Measurements from ENCODE around the gene TSPAN14. TPM values are rescaled to one million over a fixed set of nuclear protein-coding genes. Genes with fewer than 3 reads are reported as not detected.
A peak's percentile ranks its signal among the peaks of the same experiment; 100 is the strongest.

TSPAN14 gene
- total RNA-seq, 3 donors from 2014 or later = 52.8 to 76.8 (median 74.8) TPM

GRCh38 chr10:80502621-80503583 lies 48.8 kb downstream of the TSPAN14 start:
- peak in 1 of 2 donors; percentile 9 for DNase-seq (ENCODE audit: low spot score in 2 of 2)
- Histone ChIP-seq H3K4me3 (no peak overlapping the region), H3K27me3 (no peaks in the 10 kb centered on the region), H3K36me3 (no peaks in the 10 kb centered on the region), H3K9me3 (no peaks in the 10 kb centered on the region), H3K27ac (peak overlapping the region; percentile 89 to 92), H3K4me1 (peaks cover 41 to 54% of the 10 kb centered on the region in 2 donors)
- intact Hi-C loops (cut with DNase I; ENCODE audit: low total_unique reads) = loop anchor here (5.0 kb wide), 1 partner anchor 41 kb away; no protein-coding TSS in a partner anchor
- no peak for TF ChIP-seq CTCF (IDR thresholded peaks at IDR 0.05)
- TF ChIP-seq POLR2A (IDR thresholded peaks at IDR 0.05) = no peak
- no peak for TF ChIP-seq POLR2AphosphoS5 (IDR thresholded peaks at IDR 0.05)

DNA sequence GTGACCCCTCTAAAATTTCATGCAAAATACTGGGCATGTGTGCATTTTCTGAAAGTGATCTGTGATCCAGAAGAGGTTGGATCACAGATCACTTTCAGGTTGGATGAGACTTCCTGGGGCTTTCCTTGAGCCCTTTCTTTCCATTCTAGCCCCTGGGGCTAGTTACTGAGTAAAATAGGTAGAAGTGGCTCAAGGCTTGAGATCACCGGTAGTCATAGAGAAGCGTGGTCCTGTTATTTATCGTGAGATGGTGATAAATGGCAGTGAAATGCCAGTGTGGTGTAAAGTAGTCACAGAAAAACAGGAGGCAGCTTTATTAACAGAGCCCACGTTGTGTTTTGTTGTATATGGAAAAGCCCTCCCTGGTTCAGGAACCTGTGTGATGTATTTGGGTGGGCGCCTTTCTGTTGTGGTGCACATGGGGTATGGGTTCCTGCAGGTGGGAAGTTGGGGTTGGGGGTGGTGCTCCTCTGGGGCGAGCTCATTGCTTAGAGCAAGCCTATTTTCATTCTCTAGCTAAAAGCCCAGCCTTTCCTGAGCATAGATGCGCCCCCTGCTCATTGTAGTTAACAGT lies 49.6 kb downstream of the TSPAN14 start:
- DNase-seq (ENCODE audit: low spot score in 2 of 2) = no peak
- TF ChIP-seq CTCF (IDR thresholded peaks at IDR 0.05) = no peak
- TF ChIP-seq POLR2AphosphoS5 (IDR thresholded peaks at IDR 0.05) = no peak
- no peak for TF ChIP-seq POLR2A (IDR thresholded peaks at IDR 0.05)
- Histone ChIP-seq H3K27ac (peak overlapping the region; percentile 89 to 92), H3K27me3 (no peaks in the 10 kb centered on the region), H3K36me3 (no peaks in the 10 kb centered on the region), H3K4me1 (peaks cover 36 to 46% of the 10 kb centered on the region in 2 donors), H3K9me3 (no peaks in the 10 kb centered on the region), H3K4me3 (no peak overlapping the region)
- intact Hi-C loops (cut with DNase I; ENCODE audit: low total_unique reads) = loop anchor here (5.0 kb wide), 1 partner anchor 41 kb away; no protein-coding TSS in a partner anchor

GRCh38 chr10:80504158-80504811 lies 50.2 kb downstream of the TSPAN14 start:
- Histone ChIP-seq H3K36me3 (no peaks in the 10 kb centered on the region), H3K4me1 (peaks cover 32 to 42% of the 10 kb centered on the region in 2 donors), H3K27ac (peak overlapping the region; percentile 89 to 92), H3K27me3 (no peaks in the 10 kb centered on the region), H3K4me3 (no peak overlapping the region), H3K9me3 (no peaks in the 10 kb centered on the region)
- intact Hi-C loops (cut with DNase I; ENCODE audit: low total_unique reads) = loop anchor here (5.0 kb wide), 1 partner anchor 42 kb away; no protein-coding TSS in a partner anchor
- TF ChIP-seq POLR2A (IDR thresholded peaks at IDR 0.05) = no peak
- no peak for TF ChIP-seq CTCF (IDR thresholded peaks at IDR 0.05)
- DNase-seq (ENCODE audit: low spot score in 2 of 2) = peak in 1 of 2 donors; percentile 20

DNA sequence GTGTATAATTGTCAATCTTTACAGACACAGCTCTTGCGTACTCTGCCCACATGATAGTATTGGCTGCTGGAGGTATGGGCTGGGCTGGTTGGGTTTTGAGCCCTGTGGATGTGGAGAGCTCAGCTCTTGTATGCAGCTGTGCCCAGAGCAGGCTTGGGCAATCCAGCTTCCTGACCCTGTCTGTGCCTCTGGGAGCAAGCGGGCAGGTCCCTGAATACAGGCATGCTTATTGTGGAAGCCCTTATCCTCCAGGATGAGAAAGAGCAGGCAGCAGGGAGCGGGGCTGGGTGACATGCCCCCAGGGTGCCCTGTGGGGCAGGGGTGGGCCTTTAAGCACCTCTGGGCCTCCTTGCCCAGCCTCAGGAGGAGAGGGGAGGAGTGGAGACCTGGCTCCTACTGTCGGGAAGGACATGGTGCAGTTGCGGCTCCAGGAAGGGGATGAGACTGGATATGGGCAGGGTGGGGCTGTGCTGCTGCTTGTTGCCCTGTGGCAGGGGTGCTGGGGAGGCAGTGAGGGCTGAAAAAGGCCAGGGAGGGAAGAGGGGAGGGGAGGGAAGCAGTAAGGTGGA lies 50.9 kb downstream of the TSPAN14 start:
- H3K4me3 ChIP-seq = no peak overlapping the region
- H3K4me1 ChIP-seq = peaks cover 26 to 35% of the 10 kb centered on the region in 2 donors
- no peaks in the 10 kb centered on the region for H3K36me3 ChIP-seq
- DNase-seq (ENCODE audit: low spot score in 2 of 2) = no peak
- peak overlapping the region; percentile 89 to 92 for H3K27ac ChIP-seq
- no peaks in the 10 kb centered on the region for H3K9me3 ChIP-seq
- no peaks in the 10 kb centered on the region for H3K27me3 ChIP-seq
- TF ChIP-seq POLR2AphosphoS5 (IDR thresholded peaks at IDR 0.05) = no peak
- no peak for TF ChIP-seq POLR2A (IDR thresholded peaks at IDR 0.05)
- no peak for TF ChIP-seq CTCF (IDR thresholded peaks at IDR 0.05)
- intact Hi-C loops (cut with DNase I; ENCODE audit: low total_unique reads) = loop anchor here (5.0 kb wide), 1 partner anchor 43 kb away; no protein-coding TSS in a partner anchor
